ENCODE data around the gene ZBTB6. TPM values are rescaled to one million over a fixed set of nuclear protein-coding genes. Genes with fewer than 3 reads are reported as not detected.

ZBTB6 gene
- total RNA-seq = 7.6 and 9.1 TPM in 2 replicates
- long read RNA-seq, full-length matches to known transcripts = 20 of 26 reads
- long read RNA-seq, partial matches to known transcripts = 0 of 26 reads
- long read RNA-seq, other reads (novel, unspliced or antisense) = 6 of 26 reads

GRCh38 chr9:122912964-122913673, at the start of gene ZBTB6:
TSS of gene ZBTB6 (minus strand) at chr9:122913323. CDS start at chr9:122912072, 1,251 bp downstream.
- peaks cover 18% of the 10 kb centered on the region for H3K4me1 Mint-ChIP-seq (ENCODE audit: unreplicated experiment)
- H3K27ac Mint-ChIP-seq (ENCODE audit: unreplicated experiment) = peak within 1 kb of the TSS; percentile 96
- no peak for TF ChIP-seq CTCF (IDR thresholded peaks at IDR 0.05)
- no peaks in the 10 kb centered on the region for H3K27me3 Mint-ChIP-seq (ENCODE audit: unreplicated experiment)
- peak; percentile 89 for DNase-seq (ENCODE audit: extremely low spot score, unreplicated experiment)
- H3K36me3 Mint-ChIP-seq (ENCODE audit: unreplicated experiment) = peaks cover 10% of the 10 kb centered on the region
- H3K4me3 Mint-ChIP-seq (ENCODE audit: unreplicated experiment) = peak within 1 kb of the TSS; percentile 96
- no peaks in the 10 kb centered on the region for H3K9me3 Mint-ChIP-seq (ENCODE audit: unreplicated experiment)

GRCh38 chr9:122961139-122961538, 48.0 kb upstream of the ZBTB6 start:
- H3K4me1 Mint-ChIP-seq (ENCODE audit: unreplicated experiment) = peaks cover 16% of the 10 kb centered on the region
- no peak overlapping the region for H3K4me3 Mint-ChIP-seq (ENCODE audit: unreplicated experiment)
- H3K9me3 Mint-ChIP-seq (ENCODE audit: unreplicated experiment) = no peaks in the 10 kb centered on the region
- peaks cover 38% of the 10 kb centered on the region for H3K36me3 Mint-ChIP-seq (ENCODE audit: unreplicated experiment)
- H3K27ac Mint-ChIP-seq (ENCODE audit: unreplicated experiment) = no peak overlapping the region
- TF ChIP-seq CTCF (IDR thresholded peaks at IDR 0.05) = no peak
- no peaks in the 10 kb centered on the region for H3K27me3 Mint-ChIP-seq (ENCODE audit: unreplicated experiment)
- DNase-seq (ENCODE audit: extremely low spot score, unreplicated experiment) = no peak

- peak overlapping the region; percentile 27 for H3K27ac Mint-ChIP-seq (ENCODE audit: unreplicated experiment)
- no peaks in the 10 kb centered on the region for H3K9me3 Mint-ChIP-seq (ENCODE audit: unreplicated experiment)
- DNase-seq (ENCODE audit: extremely low spot score, unreplicated experiment) = no peak
- no peak overlapping the region for H3K4me3 Mint-ChIP-seq (ENCODE audit: unreplicated experiment)
- TF ChIP-seq CTCF (IDR thresholded peaks at IDR 0.05) = no peak
- no peaks in the 10 kb centered on the region for H3K27me3 Mint-ChIP-seq (ENCODE audit: unreplicated experiment)
- peaks cover 20% of the 10 kb centered on the region for H3K36me3 Mint-ChIP-seq (ENCODE audit: unreplicated experiment)
- peaks cover 47% of the 10 kb centered on the region for H3K4me1 Mint-ChIP-seq (ENCODE audit: unreplicated experiment)
These were observed 42.8 kb upstream of the ZBTB6 start for GRCh38 chr9:122955961-122956360.

GRCh38 chr9:122954253-122954691, 41.1 kb upstream of the ZBTB6 start:
- Mint-ChIP-seq H3K4me3 (ENCODE audit: unreplicated experiment) (no peak overlapping the region), H3K27me3 (ENCODE audit: unreplicated experiment) (no peaks in the 10 kb centered on the region), H3K4me1 (ENCODE audit: unreplicated experiment) (peaks cover 61% of the 10 kb centered on the region), H3K36me3 (ENCODE audit: unreplicated experiment) (peaks cover 6% of the 10 kb centered on the region), H3K27ac (ENCODE audit: unreplicated experiment) (peak overlapping the region; percentile 77), H3K9me3 (ENCODE audit: unreplicated experiment) (no peaks in the 10 kb centered on the region)
- no peak for DNase-seq (ENCODE audit: extremely low spot score, unreplicated experiment)
- TF ChIP-seq CTCF (IDR thresholded peaks at IDR 0.05) = no peak

- peaks cover 66% of the 10 kb centered on the region for H3K4me1 Mint-ChIP-seq (ENCODE audit: unreplicated experiment)
- H3K9me3 Mint-ChIP-seq (ENCODE audit: unreplicated experiment) = no peaks in the 10 kb centered on the region
- H3K27me3 Mint-ChIP-seq (ENCODE audit: unreplicated experiment) = no peaks in the 10 kb centered on the region
- H3K4me3 Mint-ChIP-seq (ENCODE audit: unreplicated experiment) = no peak overlapping the region
- no peak overlapping the region for H3K27ac Mint-ChIP-seq (ENCODE audit: unreplicated experiment)
- no peak for TF ChIP-seq CTCF (IDR thresholded peaks at IDR 0.05)
- no peaks in the 10 kb centered on the region for H3K36me3 Mint-ChIP-seq (ENCODE audit: unreplicated experiment)
- DNase-seq (ENCODE audit: extremely low spot score, unreplicated experiment) = no peak
These were observed 37.9 kb upstream of the ZBTB6 start for GRCh38 chr9:122951056-122951455.
